HepG2 (cell line): ENCODE data around the gene SPG7.
"Not testable (repeated sequence)": the region's sequence is repeated elsewhere in the genome, so short reads cannot be mapped to it uniquely, and the experiment has no call there.

Experiments
- BRCA1 ChIP-seq: sonication (generic); formaldehyde crosslinking; IDR thresholded peaks from 2 replicates; pipeline ENCODE4 v1.4.0; 2020; ENCODE audit warnings: missing genetic modification reagents
- CTCF ChIP-seq: sonication (generic); formaldehyde crosslinking; IDR thresholded peaks from 2 replicates; pipeline ENCODE4 v1.5.0; 2020; ENCODE audit warnings: mild to moderate bottlenecking, missing genetic modification reagents, moderate library complexity
- ELF3 ChIP-seq: IDR thresholded peaks from 2 replicates; pipeline ENCODE4 v1.6.1; 2016; ENCODE audit warnings: missing genetic modification reagents, missing compliant biosample characterization
- EP300 ChIP-seq, 3 experiments: sonication (generic) in 1 of 3; formaldehyde crosslinking in 1 of 3; IDR thresholded peaks; 2 replicates each; pipeline versions ENCODE4 v1.5.1 to v1.6.1; 2011 to 2020; ENCODE audit warnings: low read depth in 2 of 3, low read length in 2 of 3, borderline replicate concordance in 1 of 3, improper control_type of control experiment in 1 of 3, mild to moderate bottlenecking in 1 of 3, missing genetic modification reagents in 1 of 3, moderate library complexity in 1 of 3
- HNRNPUL1 ChIP-seq: fragments of 200-400 bp; formaldehyde crosslinking; IDR thresholded peaks from 2 replicates; pipeline ENCODE4 v1.6.1; 2017; ENCODE audit warnings: low read depth, mild to moderate bottlenecking, low read length, moderate library complexity
- SMARCC2 ChIP-seq: fragments of 450-650 bp; IDR thresholded peaks from 2 replicates; pipeline ENCODE4 v1.6.1; 2017; ENCODE audit warnings: antibody characterized with exemption, mild to moderate bottlenecking
- ZFP91 ChIP-seq: sonication (generic); formaldehyde crosslinking; IDR thresholded peaks from 2 replicates; pipeline ENCODE4 v1.9.0; 2022; ENCODE audit warnings: missing genetic modification reagents, mild to moderate bottlenecking, borderline replicate concordance
- ZNF280D ChIP-seq: sonication (generic); formaldehyde crosslinking; IDR thresholded peaks from 2 replicates; pipeline ENCODE4 v1.5.1; 2020; ENCODE audit warnings: mild to moderate bottlenecking, missing genetic modification reagents
- ZNF317 ChIP-seq: sonication (generic); formaldehyde crosslinking; IDR thresholded peaks from 2 replicates; pipeline ENCODE4 v1.5.0; 2020; ENCODE audit warnings: mild to moderate bottlenecking, missing genetic modification reagents
- ZNF512B ChIP-seq: sonication (generic); formaldehyde crosslinking; IDR thresholded peaks from 2 replicates; pipeline ENCODE4 v1.5.1; 2020; ENCODE audit warnings: missing genetic modification reagents, mild to moderate bottlenecking, borderline replicate concordance

GRCh38 chr16:89463312-89463711, 44.9 kb upstream of the SPG7 start:
- not testable (repeated sequence) for TF ChIP-seq EP300 (IDR thresholded peaks at IDR 0.05; ENCODE audit: low read depth in 2 of 2, low read length in 2 of 2); EP300 (CRISPR knock-in tag; IDR thresholded peaks at IDR 0.05; ENCODE audit: borderline replicate concordance); HNRNPUL1; ELF3 (CRISPR knock-in tag); ZFP91 (CRISPR knock-in tag); CTCF (CRISPR knock-in tag); BRCA1 (CRISPR knock-in tag); ZNF512B (CRISPR knock-in tag); ZNF317 (CRISPR knock-in tag); ZNF280D (CRISPR knock-in tag); SMARCC2
